Stimulated activated CD8-positive, alpha-beta memory T cell treated with anti-CD3 and anti-CD28 coated beads, Interleukin-15, amount 100 ng/mL, for 4 hours (primary cell): ENCODE data around the gene ATP6V1C2.
"Not testable (repeated sequence)": the region's sequence is repeated elsewhere in the genome, so short reads cannot be mapped to it uniquely, and the experiment has no call there.

Experiments used
- DNase-seq, 2 donors: peaks; one replicate each; pipeline ENCODE4 v3.0.0-alpha.2; 2020; ENCODE audit warnings: low read depth in 2 of 2

The ATP6V1C2 gene

GRCh38 chr2:10786240-10786982, 65.0 kb downstream of the ATP6V1C2 start:
- no peak for DNase-seq

GRCh38 chr2:10787176-10787968, 65.9 kb downstream of the ATP6V1C2 start:
- no peak for DNase-seq

- DNase-seq: no peak
These were observed 67.4 kb downstream of the ATP6V1C2 start for GRCh38 chr2:10788855-10789254.

- no peak for DNase-seq
These were observed 69.0 kb downstream of the ATP6V1C2 start for GRCh38 chr2:10790228-10790973.

- no peak for DNase-seq
These were observed 70.7 kb downstream of the ATP6V1C2 start for GRCh38 chr2:10792001-10792634.

- DNase-seq: no peak
These were observed 71.4 kb downstream of the ATP6V1C2 start for GRCh38 chr2:10792660-10793400.

- no peak for DNase-seq
These were observed 72.4 kb downstream of the ATP6V1C2 start for GRCh38 chr2:10793816-10794215.

GRCh38 chr2:10794876-10795275, 73.4 kb downstream of the ATP6V1C2 start:
- DNase-seq: no peak

- no peak for DNase-seq
These were observed 74.1 kb downstream of the ATP6V1C2 start for GRCh38 chr2:10795508-10796046.

- DNase-seq: no peak
These were observed 75.3 kb downstream of the ATP6V1C2 start for GRCh38 chr2:10796703-10797102.

GRCh38 chr2:10798783-10799182, 77.4 kb downstream of the ATP6V1C2 start:
- DNase-seq: no peak

GRCh38 chr2:10800163-10800562, 78.7 kb downstream of the ATP6V1C2 start:
- DNase-seq: no peak

- no peak for DNase-seq
These were observed 81.2 kb downstream of the ATP6V1C2 start for GRCh38 chr2:10802657-10803056.

GRCh38 chr2:10805990-10806389, 84.6 kb downstream of the ATP6V1C2 start:
- DNase-seq: not testable (repeated sequence)

- no peak for DNase-seq
These were observed 85.1 kb downstream of the ATP6V1C2 start for GRCh38 chr2:10806543-10806942.

- DNase-seq: no peak
These were observed 89.1 kb downstream of the ATP6V1C2 start for GRCh38 chr2:10810202-10811161.

- DNase-seq: no peak
These were observed 90.1 kb downstream of the ATP6V1C2 start for GRCh38 chr2:10811517-10811916.

GRCh38 chr2:10812362-10813162, 91.1 kb downstream of the ATP6V1C2 start, which contains the start of gene PDIA6:
Gene PDIA6, minus strand, starts transcription at chr2:10812785. Its CDS starts 89 bp downstream, at chr2:10812696.
- peak; percentile 89 to 90 for DNase-seq
